EL (cell line): ENCODE data around the gene LEAP2.
"Not testable (repeated sequence)": the region's sequence is repeated elsewhere in the genome, so short reads cannot be mapped to it uniquely, and the experiment has no call there.

Experiments used
- DNase-seq: peaks from one replicate; pipeline ENCODE4 v3.0.0-alpha.2; 2016

Gene LEAP2

DNA sequence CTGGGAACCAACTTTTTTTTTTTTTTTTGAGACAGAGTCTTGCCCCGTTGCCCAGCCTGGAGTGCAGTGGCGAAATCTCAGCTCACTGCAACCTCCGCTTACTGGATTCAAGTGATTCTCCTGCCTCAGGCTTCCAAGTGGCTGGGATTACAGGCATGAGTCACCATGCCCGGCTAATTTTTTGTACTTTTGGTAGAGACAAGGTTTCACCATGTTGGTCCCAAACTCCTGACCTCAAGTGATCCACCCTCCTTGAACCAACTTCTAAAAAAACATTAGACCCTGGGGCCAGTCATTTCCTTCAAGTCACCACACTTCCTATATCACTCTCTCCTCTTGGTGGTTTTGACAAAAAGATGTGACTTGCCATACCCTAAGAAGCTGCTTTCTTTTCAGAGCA lies 32.2 kb upstream of the LEAP2 start:
- peak; percentile 64 for DNase-seq

DNA sequence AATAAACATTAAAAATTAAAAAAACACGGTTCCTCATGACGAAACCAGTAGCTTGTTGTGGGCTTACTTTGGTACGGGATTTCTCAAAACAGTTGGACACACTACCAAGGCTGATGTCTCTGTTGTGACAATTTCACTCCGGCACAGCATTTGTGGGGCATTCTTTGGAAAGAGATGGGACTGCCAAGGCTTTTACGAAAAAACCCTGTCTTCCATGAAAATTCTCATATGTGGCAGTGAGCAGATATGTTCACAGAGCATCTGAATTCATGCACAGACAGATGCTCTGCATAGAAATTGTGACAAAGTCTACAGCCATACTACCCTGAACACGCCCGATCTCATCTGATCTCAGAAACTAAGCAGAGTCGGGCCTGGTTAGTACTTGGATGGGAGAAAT lies 25.2 kb upstream of the LEAP2 start:
- DNase-seq = no peak

DNA sequence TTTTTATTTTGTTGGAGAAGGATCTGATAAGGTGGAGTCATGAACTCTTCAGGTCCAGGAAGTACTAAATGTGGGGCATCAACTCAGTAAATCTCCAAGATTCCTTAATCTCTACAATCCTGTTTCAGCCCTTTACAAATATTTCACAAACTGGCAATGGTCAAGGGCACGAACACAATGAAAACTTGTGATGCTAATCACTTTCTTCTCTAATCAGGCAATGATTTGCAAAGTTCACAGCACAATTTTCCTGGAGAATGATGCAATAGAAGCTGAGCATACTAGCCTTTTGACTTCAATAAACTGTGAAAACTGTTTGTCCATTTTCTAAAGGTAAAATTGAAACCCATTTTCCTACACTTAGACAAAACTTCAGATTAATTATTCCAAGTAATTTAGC lies 24.1 kb upstream of the LEAP2 start:
- DNase-seq = no peak

DNA sequence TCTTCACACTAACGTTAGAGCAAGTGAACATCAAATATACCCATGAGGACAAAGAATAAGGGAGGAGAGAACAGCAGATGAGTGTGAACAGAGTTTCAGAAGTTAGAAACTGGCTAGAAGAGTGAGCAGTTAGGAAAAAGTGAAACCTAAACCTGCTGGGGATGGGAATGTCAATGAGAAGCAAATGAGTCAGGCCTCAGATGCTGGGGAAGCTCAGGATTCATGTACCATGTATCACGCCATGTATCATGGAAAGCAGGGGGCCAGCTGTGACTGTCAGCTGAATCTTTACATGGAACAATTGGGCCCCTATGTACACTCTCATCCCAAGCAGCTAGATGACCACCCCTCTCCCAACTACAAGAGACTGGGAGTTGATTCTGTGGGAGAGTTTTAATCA lies 23.4 kb upstream of the LEAP2 start:
- DNase-seq = peak; percentile 47

DNA sequence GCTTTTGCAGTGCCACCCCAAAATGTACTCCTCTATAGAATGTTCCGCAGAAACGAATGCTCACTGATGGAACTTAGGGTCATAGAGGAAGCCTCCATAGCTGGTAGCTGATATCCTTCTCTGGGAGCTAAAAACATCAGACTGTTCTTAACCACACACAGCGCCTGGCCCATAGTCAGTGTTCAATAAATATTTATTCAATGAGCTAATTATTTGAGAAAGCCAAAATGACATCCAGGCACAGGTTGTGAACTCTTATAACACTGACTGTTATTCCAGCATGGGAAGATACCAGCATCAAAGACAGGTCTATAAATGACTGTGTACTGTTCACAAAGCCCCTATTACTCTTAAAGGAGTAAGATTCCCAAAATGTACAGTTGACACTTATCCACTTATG lies 20.1 kb upstream of the LEAP2 start:
- DNase-seq = no peak

DNA sequence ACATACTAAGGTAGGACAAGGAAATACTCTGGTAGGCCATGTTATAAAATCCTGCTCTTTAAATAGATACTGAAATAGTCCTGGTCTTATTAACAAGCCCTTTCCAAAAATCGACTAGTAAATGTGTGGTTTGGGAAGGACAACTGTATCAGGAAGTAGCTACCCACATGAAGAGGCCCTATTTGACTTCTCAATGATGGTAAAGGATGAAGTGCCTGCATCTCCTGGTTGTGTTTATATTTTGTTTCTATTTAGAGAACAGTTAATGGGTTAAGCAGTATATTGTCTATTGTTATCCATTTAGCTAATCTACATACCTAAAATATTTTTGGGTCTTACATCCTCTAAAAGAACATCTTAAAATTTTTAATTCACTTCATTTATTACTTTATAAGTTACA lies 19.7 kb upstream of the LEAP2 start:
- DNase-seq = no peak

DNA sequence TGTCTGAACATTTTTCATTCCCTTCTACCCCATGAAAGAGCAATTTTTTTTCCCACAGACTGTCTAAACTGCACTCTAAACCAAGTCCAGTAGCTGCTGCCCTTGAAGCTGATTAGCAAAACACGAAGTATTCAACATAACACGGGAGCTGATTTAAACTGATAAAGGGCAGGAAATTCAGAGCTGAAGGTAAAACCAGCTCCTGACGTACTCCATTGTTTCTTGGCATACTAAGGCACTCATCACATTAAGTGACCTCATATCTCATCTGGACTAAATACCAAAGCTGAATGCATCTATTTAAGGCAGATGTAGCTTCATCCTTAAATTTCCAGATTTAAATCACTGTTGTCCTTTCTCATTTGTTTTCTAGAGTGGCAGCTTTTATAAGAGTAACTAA lies 19.2 kb upstream of the LEAP2 start:
- DNase-seq = no peak

DNA sequence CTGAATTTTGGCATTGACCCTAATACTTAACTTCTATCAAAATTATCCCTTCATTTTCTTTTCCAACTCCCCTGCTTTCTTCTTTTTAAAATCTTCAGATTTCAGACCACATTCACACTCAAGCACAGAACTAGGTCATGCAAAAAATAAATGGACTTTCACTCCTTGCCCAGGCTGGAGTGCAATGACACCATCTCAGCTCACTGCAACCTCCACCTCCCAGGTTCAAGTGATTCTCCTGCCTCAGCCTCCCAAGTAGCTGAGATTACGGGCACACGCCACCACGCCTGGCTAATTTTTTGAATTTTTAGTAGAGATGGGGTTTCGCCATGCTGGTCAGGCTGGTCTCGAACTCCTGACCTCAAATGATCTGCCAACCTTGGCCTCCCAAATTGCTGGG lies 18.5 kb upstream of the LEAP2 start:
- not testable (repeated sequence) for DNase-seq

DNA sequence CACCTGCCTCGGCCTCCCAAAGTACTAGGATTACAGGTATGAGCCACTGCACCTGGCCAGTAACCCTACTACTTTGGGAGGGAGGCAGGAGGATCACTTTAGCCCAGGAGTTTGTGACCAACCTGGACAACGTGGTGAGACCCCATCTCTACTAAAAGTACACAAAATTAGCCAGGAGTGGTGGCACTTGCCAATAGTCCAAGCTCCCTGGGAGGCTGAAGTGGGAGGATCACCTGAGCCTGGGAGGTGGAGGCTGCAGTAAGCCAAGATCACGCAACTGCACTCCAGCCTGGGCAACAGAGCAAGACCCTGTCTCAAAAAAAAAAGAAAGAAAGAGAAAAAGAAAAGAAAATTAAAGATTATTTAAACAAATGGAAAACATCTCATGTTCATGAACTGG lies 17.5 kb upstream of the LEAP2 start:
- no peak for DNase-seq

DNA sequence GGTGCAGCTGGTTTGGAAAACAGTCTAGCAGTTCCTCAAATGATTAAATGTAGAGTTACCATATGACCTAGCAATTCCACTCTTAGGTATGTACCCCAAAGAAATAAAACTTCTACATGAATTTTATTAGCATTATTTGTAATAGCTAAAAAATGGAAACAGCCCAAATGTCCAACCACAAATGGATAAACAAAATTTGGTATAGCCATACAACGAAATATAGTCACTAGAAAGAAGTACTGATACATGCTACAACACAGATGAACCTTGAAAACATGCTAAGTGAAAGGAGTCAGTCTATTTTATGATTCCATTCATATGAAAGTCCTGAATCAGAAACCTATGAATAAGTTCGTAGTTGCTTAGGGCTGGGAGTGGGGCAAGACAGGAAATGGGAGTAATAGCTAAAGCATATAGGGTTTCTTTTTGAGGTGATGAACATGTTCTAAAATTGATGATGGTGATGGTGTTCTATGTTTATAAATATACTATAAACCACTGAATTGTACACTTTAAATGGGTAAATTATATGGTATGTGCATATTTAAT lies 13.5 kb upstream of the LEAP2 start:
- DNase-seq = no peak

DNA sequence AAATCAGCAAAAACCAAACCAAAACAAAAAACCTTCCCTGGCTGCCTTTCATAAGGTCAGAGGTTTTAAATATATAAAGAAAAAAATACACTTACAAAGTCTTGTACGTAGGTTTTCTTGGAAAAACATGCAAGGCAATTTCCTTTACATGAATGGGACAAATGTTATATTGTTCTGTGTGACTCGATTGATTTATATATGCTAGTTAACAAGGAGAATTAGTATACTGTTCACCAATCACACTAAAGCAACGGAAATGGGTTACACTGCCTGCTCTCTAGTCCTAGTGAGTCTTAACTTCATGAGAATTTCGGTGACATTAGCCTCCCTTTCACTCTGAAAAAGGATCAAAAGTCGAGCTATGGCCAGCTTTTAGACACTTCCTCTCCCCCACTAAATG lies 12.7 kb upstream of the LEAP2 start:
- DNase-seq = no peak

DNA sequence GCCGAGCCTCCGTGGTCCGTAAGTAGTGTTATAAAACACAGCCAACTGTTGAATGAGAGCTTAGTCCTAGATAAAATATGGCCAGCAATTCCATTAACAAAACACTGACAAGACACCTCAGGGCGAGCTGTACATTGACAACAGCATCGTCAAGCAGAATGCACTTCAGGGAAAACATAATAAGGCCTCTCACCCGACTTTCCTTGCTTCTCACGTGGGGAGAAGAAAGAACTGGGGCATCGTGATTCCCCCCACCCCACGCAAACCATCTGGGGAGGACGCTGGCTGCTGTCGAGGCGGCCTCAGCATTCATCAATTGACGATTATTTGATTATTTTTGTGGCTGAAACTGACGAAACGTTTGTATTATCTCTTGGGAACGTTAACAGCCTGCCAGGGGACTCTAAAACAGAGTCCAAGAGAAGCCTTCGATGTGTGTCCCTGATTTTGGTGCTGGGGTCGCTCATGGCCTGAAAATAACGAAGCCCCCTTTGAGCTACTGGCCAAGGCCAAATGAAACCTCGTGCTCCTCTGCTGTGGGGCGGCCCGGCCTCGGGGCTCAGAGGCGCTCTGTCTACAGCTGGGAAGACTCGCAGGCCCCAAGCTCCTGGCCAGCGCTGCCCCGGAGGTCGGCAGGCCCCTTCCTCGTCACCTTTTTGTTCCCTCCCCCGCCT lies 7.7 kb upstream of the LEAP2 start:
- no peak for DNase-seq

DNA sequence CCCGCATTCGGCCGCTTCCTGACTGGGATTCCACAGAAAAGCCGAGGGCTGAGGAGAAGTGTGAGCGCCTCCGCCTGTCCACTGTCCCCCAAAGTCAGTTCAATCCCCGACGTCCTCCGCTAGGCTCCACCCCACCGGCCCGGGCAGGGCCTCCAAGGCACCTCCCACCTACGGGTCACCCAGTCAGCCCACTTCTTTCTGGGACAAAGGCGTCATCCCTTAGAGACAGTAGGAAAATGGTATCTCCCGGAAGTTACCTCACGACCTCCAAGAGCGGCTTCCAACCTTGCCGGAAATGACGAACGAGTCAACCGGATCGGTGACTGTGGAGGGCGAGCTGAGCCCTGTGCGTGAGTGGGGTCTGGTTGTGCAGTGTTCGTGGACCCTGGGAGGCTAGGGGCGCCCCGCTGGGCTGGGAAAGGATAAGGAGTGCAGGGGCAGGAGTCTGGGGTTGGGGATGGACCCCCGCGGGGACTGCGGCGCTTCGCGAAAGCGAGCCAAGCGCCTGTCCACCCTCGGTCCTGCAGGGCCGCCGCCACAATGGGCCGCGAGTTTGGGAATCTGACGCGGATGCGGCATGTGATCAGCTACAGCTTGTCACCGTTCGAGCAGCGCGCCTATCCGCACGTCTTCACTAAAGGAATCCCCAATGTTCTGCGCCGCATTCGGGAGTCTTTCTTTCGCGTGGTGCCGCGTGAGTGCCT lies 7.0 kb upstream of the LEAP2 start, which contains the start of the genes GDF9 and UQCRQ:
TSS of gene GDF9 (minus strand) at position 128 of the 704 bp plus-strand sequence. CDS start 1,936 bp downstream, outside the sequence.
TSS of gene UQCRQ (plus strand) at position 301 of the 704 bp plus-strand sequence. CDS start at position 541, 240 bp downstream.
- DNase-seq = peak; percentile 100

DNA sequence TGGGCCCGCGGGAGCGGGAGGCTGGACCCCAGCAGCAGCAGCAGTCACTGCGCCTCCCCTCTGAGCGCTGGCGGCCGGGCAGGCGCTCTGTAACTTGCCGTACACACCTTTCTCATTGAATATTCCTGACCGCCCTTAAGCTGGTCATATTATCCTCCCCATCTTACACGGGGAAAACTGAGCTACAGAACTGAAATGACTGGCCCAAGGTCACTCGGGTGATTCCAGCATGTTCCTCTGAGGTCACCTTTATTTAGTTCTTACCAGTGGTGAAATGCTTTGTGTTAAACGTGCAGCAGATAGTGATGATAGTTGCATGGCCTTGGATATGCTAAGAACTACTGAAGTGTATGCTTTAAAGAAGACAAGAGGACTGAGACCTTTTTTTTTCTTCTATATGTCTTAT lies 6.4 kb upstream of the LEAP2 start:
- no peak for DNase-seq

DNA sequence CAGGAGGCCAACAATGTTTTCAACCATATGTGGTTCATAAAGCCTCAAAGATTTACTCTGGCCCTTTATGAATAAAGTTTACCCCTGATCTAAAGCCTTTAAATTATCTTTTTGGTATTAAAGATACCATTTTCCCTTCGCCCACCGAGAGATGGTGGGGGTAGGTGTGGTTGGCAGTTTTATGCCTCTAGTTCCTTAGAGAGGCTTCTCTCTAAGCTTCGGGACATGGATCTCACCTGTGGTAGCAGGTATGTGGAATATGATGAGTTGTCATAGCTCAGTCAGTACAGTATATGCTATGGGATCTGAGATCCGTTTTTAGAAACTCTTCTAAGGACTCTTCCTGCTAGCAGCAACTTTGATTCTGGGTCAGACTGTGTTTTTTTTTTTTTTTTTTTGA lies 4.7 kb upstream of the LEAP2 start:
- DNase-seq = no peak

DNA sequence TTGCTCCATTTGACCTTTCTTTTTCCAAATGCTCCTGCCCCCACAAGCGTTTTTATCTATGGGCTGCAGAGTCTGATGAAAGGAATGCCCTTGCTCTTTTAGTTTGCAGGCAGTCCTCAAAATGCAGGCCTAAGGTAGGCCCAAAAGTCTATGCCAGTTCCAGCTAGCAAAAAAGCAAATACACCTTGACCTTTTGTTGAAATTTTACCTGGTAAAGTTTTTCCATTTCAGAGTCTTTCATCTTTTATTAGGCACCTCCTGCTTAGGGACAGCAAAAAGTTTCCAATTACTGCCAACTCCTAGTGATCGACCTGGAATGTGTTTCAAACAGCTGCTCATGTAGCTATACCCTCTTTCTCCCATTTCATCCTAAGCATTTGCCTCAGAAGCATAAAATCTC lies 2.7 kb upstream of the LEAP2 start:
- DNase-seq = no peak

DNA sequence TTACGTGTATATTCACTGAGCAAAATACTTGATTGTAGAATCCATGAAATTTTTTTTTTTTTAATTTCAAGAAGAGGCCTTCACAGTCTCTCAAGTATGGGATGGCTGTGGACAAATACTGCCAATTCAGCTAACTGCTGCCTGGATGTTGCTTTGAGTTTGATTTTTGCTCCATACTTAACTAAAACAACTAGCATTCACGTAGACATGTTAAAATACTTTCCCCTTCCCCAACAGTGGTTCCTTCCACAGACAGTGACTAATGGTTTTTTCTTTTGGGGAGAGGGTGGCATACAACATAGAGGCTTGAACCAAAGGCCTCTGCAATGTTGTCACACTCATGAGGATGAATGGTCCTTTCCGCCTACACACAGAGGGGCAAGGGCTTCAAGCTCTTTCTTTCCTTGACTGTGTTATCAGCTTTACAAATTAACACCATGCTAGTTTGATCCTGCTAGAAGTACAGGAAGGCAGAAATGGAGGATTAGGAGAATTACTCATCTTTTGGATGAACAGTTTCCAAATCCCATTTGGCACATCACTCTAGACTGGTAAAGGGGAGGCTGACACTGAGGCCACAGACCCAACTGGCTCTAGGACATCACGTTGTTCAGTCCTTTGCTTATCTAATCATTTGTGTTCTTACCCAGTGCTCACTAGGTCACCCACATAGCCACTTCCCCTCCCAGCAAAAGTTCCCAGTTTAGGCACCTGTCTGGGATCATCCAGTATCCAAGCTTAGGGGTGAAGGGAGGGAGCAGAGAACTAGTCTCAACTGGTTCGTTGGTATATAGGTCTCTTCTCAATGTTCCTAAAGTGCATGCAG lies 1.8 kb upstream of the LEAP2 start:
- DNase-seq = no peak

DNA sequence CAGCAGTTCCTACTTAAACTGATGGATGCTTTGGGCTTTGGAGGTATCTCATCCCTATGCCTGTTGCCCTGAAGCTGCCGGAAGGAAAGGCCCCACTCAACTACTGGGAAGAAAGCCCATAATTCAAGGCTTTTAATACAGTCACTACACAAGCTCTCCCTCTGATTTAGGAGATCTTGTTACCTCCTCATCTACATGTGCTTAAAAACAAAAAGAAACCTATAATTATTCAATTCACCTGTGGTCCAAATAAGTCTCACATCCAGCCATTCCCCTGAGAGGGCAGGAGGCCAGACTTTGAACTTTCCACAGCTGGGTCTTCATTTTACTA lies 715 bp upstream of the LEAP2 start:
- no peak for DNase-seq

DNA sequence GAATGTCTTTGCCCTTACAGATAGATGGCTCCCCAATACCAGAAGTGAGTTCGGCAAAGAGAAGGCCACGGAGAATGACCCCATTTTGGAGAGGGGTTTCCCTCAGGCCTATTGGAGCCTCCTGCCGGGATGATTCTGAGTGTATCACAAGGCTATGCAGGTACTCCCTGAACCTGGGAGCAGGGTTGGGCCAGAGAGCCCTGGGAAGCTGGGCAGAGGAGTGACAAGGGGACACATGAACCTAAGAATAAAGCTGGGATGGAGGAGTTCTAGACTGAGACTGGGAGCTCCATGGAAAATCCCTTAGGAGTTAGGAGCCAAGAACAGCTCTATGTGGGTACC lies 433 bp downstream of the LEAP2 start:
- no peak for DNase-seq

DNA sequence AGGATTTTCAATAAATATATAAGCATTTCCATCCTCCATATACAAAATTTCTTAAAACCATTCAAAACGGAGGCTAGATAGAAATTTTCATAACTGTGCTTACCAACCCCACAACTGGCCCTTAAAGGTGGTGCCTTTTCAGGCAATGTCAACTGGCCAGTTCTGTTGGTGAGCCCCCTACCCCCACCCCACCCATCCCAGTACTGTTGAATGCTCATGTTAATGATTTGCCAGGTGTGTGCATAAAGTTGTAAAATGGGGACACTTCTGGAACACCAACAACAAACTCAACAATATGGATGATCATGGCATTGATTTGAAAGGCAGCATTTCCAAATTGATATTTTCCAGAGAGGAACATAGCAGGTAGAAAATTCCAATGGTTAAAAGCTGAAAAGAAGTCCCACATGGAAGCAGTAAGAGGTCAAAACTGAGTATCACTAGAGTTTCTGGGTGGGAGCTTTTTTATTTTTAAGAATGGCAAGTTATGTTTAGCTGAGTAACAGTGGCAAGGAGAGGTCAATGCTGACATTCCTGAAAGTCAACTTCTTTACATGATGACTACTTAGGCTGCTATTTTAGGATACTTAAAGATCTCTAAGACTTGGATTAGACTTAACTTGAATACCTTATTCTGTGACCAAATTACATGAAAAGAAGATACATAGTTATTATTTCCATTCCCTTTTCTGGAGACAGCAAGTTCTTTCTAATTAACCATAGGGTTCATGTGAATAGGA lies 2.7 kb downstream of the LEAP2 start:
- peak; percentile 32 for DNase-seq

DNA sequence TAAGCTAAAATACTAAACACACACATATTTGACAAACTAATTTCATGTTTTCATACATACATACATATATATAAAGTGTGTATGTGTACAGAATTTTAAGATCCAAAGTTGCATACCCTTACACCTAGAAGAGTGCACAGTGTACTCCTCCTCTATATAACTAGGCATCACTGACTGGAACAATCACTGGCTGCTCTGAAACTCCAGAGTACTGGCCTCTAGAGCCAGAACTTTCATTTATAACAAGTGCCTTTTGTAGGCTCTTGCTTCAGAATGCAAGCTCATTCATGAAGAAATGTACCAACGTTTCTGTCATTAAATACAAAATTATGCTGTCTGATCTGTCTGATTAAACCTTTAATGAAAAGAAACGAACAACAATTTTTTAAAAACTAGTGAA lies 4.0 kb downstream of the LEAP2 start:
- DNase-seq = no peak

DNA sequence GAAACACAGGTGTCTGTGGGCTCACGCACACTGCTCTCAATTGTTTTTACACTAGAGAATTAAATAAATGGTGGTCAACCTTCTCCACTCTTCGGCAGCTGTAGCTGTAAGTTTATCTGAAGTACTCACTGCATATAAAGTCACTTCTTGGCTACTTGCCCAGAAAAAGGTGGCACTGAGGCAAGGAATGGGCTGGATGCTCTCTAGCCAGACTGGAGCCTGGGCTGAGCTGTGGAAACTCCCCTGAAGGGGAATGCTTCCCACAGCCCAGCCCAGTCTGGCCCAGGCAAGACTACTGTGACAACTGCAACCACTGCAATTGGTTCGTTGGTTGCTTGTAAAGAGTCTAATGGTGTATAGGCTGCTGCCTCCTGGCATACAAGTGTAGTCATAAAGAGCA lies 4.5 kb downstream of the LEAP2 start:
- DNase-seq = peak; percentile 52

DNA sequence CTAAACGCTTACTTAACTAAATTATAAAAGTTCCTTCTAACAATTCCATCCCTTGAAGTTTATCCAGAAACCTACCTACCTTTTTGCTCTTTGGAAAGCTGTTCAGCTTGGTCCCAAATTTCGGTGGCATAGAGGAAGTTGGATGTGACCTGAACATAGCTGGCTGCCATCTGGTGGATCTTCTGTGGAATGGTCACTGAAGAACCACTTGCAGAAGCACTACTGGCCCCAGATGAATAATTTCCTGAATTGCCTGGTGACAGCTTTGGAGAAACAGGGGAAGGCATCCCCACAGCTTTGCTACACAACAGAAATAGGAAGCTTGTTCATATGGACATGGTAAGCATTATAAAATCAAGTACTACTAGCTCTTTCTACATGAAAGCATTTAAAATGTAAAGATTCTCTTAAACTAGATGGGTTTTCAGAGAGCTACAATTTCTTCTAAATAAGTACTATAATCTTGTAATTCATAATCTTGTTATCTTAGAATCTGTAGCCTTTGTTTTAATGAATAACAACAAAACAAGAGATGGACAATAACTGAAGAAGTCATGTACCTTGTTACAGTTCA lies 9.9 kb downstream of the LEAP2 start:
- DNase-seq = peak; percentile 73
